ENCODE results near the gene MSRB3. TPM values are rescaled to one million over a fixed set of nuclear protein-coding genes. Genes with fewer than 3 reads are reported as not detected.

Gene MSRB3
- polyA plus RNA-seq, 1 of the 3 experiments (the other 2 are of a cell fraction), result 24.3 TPM

GRCh38 chr12:65430006-65430405 is 151.5 kb downstream of the MSRB3 start (continued):
- TF ChIP-seq REST (IDR thresholded peaks at IDR 0.05; ENCODE audit: low read depth, low read length), result no peak
- no peak for TF ChIP-seq MEF2A (IDR thresholded peaks at IDR 0.05; ENCODE audit: borderline replicate concordance, low read depth)

- Histone ChIP-seq H3K9me3 (peaks cover 9% of the 10 kb centered on the region; the same call in 1 of the 2 replicates), H2AFZ (ENCODE audit: low read depth) (peak overlapping the region; percentile 14; the same call in 1 of the 2 replicates), H3K4me2 (peak overlapping the region; percentile 39), H3K4me3 (ENCODE audit: low read depth in 2 of 2, low read length in 1 of 2) (no peak overlapping the region), H3F3A (replicated peaks; ENCODE audit: insufficient read depth) (peaks cover 40% of the 10 kb centered on the region), H3K9me2 (no peaks in the 10 kb centered on the region), H3K9ac (peak overlapping the region; percentile 35; the same call in 1 of the 2 replicates), H3K79me2 (ENCODE audit: insufficient read depth) (peaks cover 22% of the 10 kb centered on the region), H3K27ac (ENCODE audit: low read depth in 2 of 2, low read length in 1 of 2) (peak overlapping the region; percentile 77 to 79; a peak in 3 of 4 replicates), H3K36me3 (replicated peaks in 1 of 2; ENCODE audit: control insufficient read depth in 1 of 2, insufficient read depth in 2 of 2, low read length in 1 of 2) (peaks cover 0 to 14% of the 10 kb centered on the region in 2 experiments), H3K27me3 (ENCODE audit: insufficient read depth) (no peaks in the 10 kb centered on the region), H3K4me1 (ENCODE audit: control insufficient read depth in 1 of 2, insufficient read depth in 2 of 2, low read depth in 1 of 2, low read length in 1 of 2) (peaks cover 0 to 29% of the 10 kb centered on the region in 2 experiments; a peak in 3 of 4 replicates), H4K20me1 (ENCODE audit: insufficient read depth) (no peaks in the 10 kb centered on the region)
- ChIA-PET POLR2A (no interaction called here), CTCF (no interaction called here)
- DNase-seq, result no peak
- 19% methylated on average over 3 of the region's 3 CpGs for WGBS (ENCODE audit: low lambda C conversion rate)
- TF ChIP-seq TEAD4 (IDR thresholded peaks at IDR 0.05; ENCODE audit: borderline replicate concordance, insufficient read depth) (peak; percentile 88), MAX (IDR thresholded peaks at IDR 0.05; ENCODE audit: low read depth) (peak; percentile 41; the same call in 1 of the 2 replicates), NFIC (IDR thresholded peaks at IDR 0.05; ENCODE audit: borderline replicate concordance) (peak; percentile 48; the same call in 1 of the 2 replicates), USF1 (IDR thresholded peaks at IDR 0.05; ENCODE audit: borderline replicate concordance, low read depth) (no peak), FOXM1 (IDR thresholded peaks at IDR 0.05; ENCODE audit: low read depth) (peak; percentile 61; the same call in 1 of the 2 replicates), RCOR1 (IDR thresholded peaks at IDR 0.05; ENCODE audit: low read length) (no peak), SMC3 (IDR thresholded peaks at IDR 0.05; ENCODE audit: low read depth, low read length) (no peak), ELF1 (IDR thresholded peaks at IDR 0.05) (no peak; the same call in 1 of the 2 replicates), TCF12 (IDR thresholded peaks at IDR 0.05) (peak; percentile 78), PBX3 (IDR thresholded peaks at IDR 0.05) (peak; percentile 84), CTCF (IDR thresholded peaks at IDR 0.05) (no peak), RXRA (IDR thresholded peaks at IDR 0.05; ENCODE audit: borderline replicate concordance, low read depth) (peak; percentile 27; the same call in 1 of the 2 replicates), IRF3 (IDR thresholded peaks at IDR 0.05; ENCODE audit: low read depth, low read length) (no peak), POLR2AphosphoS5 (IDR thresholded peaks at IDR 0.05; ENCODE audit: low read depth, low read length) (peak; percentile 30; the same call in 1 of the 2 replicates), EZH2phosphoT487 (IDR thresholded peaks at IDR 0.05; ENCODE audit: borderline replicate concordance, low read depth) (no peak), YY1 (IDR thresholded peaks at IDR 0.05; ENCODE audit: low read depth) (no peak), JUND (IDR thresholded peaks at IDR 0.05) (peak; percentile 81)
Observed at GRCh38 chr12:65430571-65431306, 152.3 kb downstream of the MSRB3 start.
